Subcutaneous adipose tissue (tissue), 4 donors: ENCODE measurements around the gene MYZAP. TPM values are rescaled to one million over a fixed set of nuclear protein-coding genes. Genes with fewer than 3 reads are reported as not detected.

Experiments
- CTCF ChIP-seq: fragments of 450-650 bp; IDR thresholded peaks from one replicate; pipeline ENCODE4 v1.5.1; 2016; ENCODE audit warnings: low read depth, mild to moderate bottlenecking, control low read depth, antibody characterized with exemption, moderate library complexity
- total RNA-seq, 4 donors: library from RNA; depleted of rRNA; stranded (reverse); fragments of >200 nt; gene quantifications; one replicate each; pipeline ENCODE4 v1.1.0, GENCODE V29; 2016

Gene MYZAP
- total RNA-seq, 4 donors from 2014 or later = 22.5 to 31.8 (median 28.3) TPM

GRCh38 chr15:57706405-57707209, 114.9 kb downstream of the MYZAP start, which contains the start of gene POLR2M:
Gene POLR2M (plus strand): TSS chr15:57706714. CDS start chr15:57706843, 129 bp downstream.
- no peak for TF ChIP-seq CTCF

- TF ChIP-seq CTCF = no peak
Measured at GRCh38 chr15:57708047-57708446, 116.3 kb downstream of the MYZAP start.

GRCh38 chr15:57718309-57718708, 126.6 kb downstream of the MYZAP start:
- TF ChIP-seq CTCF = no peak

GRCh38 chr15:57720867-57721266, 129.2 kb downstream of the MYZAP start:
- TF ChIP-seq CTCF = no peak

- no peak for TF ChIP-seq CTCF
Measured at GRCh38 chr15:57726411-57726810, 134.7 kb downstream of the MYZAP start.

GRCh38 chr15:57727031-57727430, 135.3 kb downstream of the MYZAP start:
- no peak for TF ChIP-seq CTCF

GRCh38 chr15:57728436-57728835, 136.7 kb downstream of the MYZAP start:
- TF ChIP-seq CTCF = no peak
